Cardiac muscle cell (in vitro differentiated cells and primary cell): ENCODE data around the gene EIF3F. TPM values are rescaled to one million over a fixed set of nuclear protein-coding genes. Genes with fewer than 3 reads are reported as not detected.

Experiments used
- DNase-seq, 2 donors: peaks; one replicate each; pipeline versions ENCODE4 v3.0.0 to v3.0.0-alpha.2; 2010 to 2017; ENCODE audit warnings: low read depth in 1 of 2, low spot score in 1 of 2
- H3K27ac ChIP-seq: fragments of 200-600 bp; sonication (generic); 2 replicates; pipeline ENCODE4 v1.5.1; 2016
- H3K27me3 ChIP-seq: fragments of 200-600 bp; sonication (generic); 2 replicates; pipeline ENCODE4 v1.6.0; 2016; ENCODE audit warnings: control low read depth
- H3K36me3 ChIP-seq: fragments of 200-600 bp; sonication (generic); 2 replicates; pipeline ENCODE4 v1.5.1; 2016; ENCODE audit warnings: control low read depth
- H3K4me1 ChIP-seq: fragments of 200-600 bp; sonication (generic); 2 replicates; pipeline ENCODE4 v1.8.1; 2017; ENCODE audit warnings: low read depth, mild to moderate bottlenecking, mixed run types
- H3K4me3 ChIP-seq: fragments of 200-600 bp; sonication (generic); 2 replicates; pipeline ENCODE4 v1.5.1; 2016; ENCODE audit warnings: mild to moderate bottlenecking
- H3K9me3 ChIP-seq: fragments of 200-600 bp; sonication (generic); 2 replicates; pipeline ENCODE4 v1.5.1; 2017; ENCODE audit warnings: low read depth, mild to moderate bottlenecking, control low read depth
- CTCF ChIP-seq: IDR thresholded peaks from 2 replicates; pipeline ENCODE4 v1.5.1; 2012; ENCODE audit warnings: low read depth, mild to moderate bottlenecking, low read length
- polyA plus RNA-seq: library from polyadenylated mRNA; unstranded; fragments of >200 nt; fragmentation: Nextera tagmentation; extraction: Ambion mirVana; gene quantifications from 2 replicates; pipeline ENCODE4 v1.2.1, GENCODE V29; 2016
- total RNA-seq: library from RNA; depleted of rRNA; stranded (reverse); fragments of >200 nt; gene quantifications from 2 replicates; pipeline ENCODE4 v1.2.3, GENCODE V29; 2016

EIF3F gene
- total and polyA plus RNA-seq, 2 experiments from 2014 or later, result 150 to 306 TPM

GRCh38 chr11:7955191-7955590, 31.9 kb upstream of the EIF3F start:
- Histone ChIP-seq H3K9me3 (no peaks in the 10 kb centered on the region), H3K4me3 (no peak overlapping the region), H3K27ac (no peak overlapping the region), H3K27me3 (no peaks in the 10 kb centered on the region), H3K4me1 (no peaks in the 10 kb centered on the region), H3K36me3 (no peaks in the 10 kb centered on the region)
- no peak for TF ChIP-seq CTCF
- DNase-seq, result no peak

- TF ChIP-seq CTCF, result no peak
- Histone ChIP-seq H3K9me3 (no peaks in the 10 kb centered on the region), H3K27ac (no peak overlapping the region), H3K4me1 (no peaks in the 10 kb centered on the region), H3K27me3 (no peaks in the 10 kb centered on the region), H3K36me3 (no peaks in the 10 kb centered on the region), H3K4me3 (no peak overlapping the region)
- DNase-seq, result no peak
Measured at GRCh38 chr11:7964261-7964660, 22.9 kb upstream of the EIF3F start.

GRCh38 chr11:7964873-7965272, 22.3 kb upstream of the EIF3F start:
- TF ChIP-seq CTCF, result no peak
- no peak overlapping the region for H3K4me3 ChIP-seq
- DNase-seq, result no peak
- no peaks in the 10 kb centered on the region for H3K4me1 ChIP-seq
- no peak overlapping the region for H3K27ac ChIP-seq
- H3K9me3 ChIP-seq, result no peaks in the 10 kb centered on the region
- H3K36me3 ChIP-seq, result no peaks in the 10 kb centered on the region
- no peaks in the 10 kb centered on the region for H3K27me3 ChIP-seq

GRCh38 chr11:7965386-7965785, 21.8 kb upstream of the EIF3F start, which contains the start of gene NLRP10:
NLRP10 (minus strand) TSS chr11:7965447; CDS start chr11:7963495, 1,952 bp downstream.
- Histone ChIP-seq H3K9me3 (no peaks in the 10 kb centered on the region), H3K36me3 (no peaks in the 10 kb centered on the region), H3K27ac (no peak within 1 kb of the TSS), H3K27me3 (no peaks in the 10 kb centered on the region), H3K4me1 (no peaks in the 10 kb centered on the region), H3K4me3 (no peak within 1 kb of the TSS)
- TF ChIP-seq CTCF, result no peak
- no peak for DNase-seq

GRCh38 chr11:7967097-7967496, 20.0 kb upstream of the EIF3F start:
- Histone ChIP-seq H3K27me3 (no peaks in the 10 kb centered on the region), H3K27ac (no peak overlapping the region), H3K4me3 (no peak overlapping the region), H3K36me3 (no peaks in the 10 kb centered on the region), H3K9me3 (no peaks in the 10 kb centered on the region), H3K4me1 (no peaks in the 10 kb centered on the region)
- DNase-seq, result no peak
- no peak for TF ChIP-seq CTCF

- no peaks in the 10 kb centered on the region for H3K36me3 ChIP-seq
- H3K4me1 ChIP-seq, result no peaks in the 10 kb centered on the region
- TF ChIP-seq CTCF, result no peak
- no peaks in the 10 kb centered on the region for H3K9me3 ChIP-seq
- no peak overlapping the region for H3K27ac ChIP-seq
- DNase-seq, result no peak
- H3K27me3 ChIP-seq, result no peaks in the 10 kb centered on the region
- H3K4me3 ChIP-seq, result no peak overlapping the region
Measured at GRCh38 chr11:7967826-7968225, 19.3 kb upstream of the EIF3F start.
